Keratinocyte (primary cell): ENCODE measurements around the gene TNIP1.

Experiments
- CTCF ChIP-seq, 3 experiments: IDR thresholded peaks in 1 of 3; conservative IDR thresholded peaks in 1 of 3; optimal IDR thresholded peaks in 1 of 3; 2 replicates in 2 of 3; 3 replicates in 1 of 3; pipeline versions ENCODE3 to v1.5.1; 2011; ENCODE audit warnings: low read length in 3 of 3, mild to moderate bottlenecking in 3 of 3, moderate library complexity in 2 of 3, control low read depth in 1 of 3, inconsistent platforms in 1 of 3; ENCODE audit not compliant: insufficient read depth in 2 of 3; ENCODE audit errors: extremely low read depth in 1 of 3
- EZH2 ChIP-seq: IDR thresholded peaks from one replicate; pipeline ENCODE4 v1.6.1; 2012; ENCODE audit warnings: inconsistent platforms, mild to moderate bottlenecking, low read length, moderate library complexity

- TF ChIP-seq CTCF (optimal IDR thresholded peaks at IDR 0.05 in 1 of 3, IDR thresholded peaks at IDR 0.05 in 1 of 3, conservative IDR thresholded peaks at IDR 0.05 in 1 of 3; ENCODE audit: extremely low read depth in 1 of 3, insufficient read depth in 2 of 3, low read length in 3 of 3) (no peak), EZH2 (no peak)
Measured at GRCh38 chr5:151075698-151076331, 5.0 kb downstream of the TNIP1 start.
